T-helper 2 cell treated with Interferon-gamma antibody and Interleukin-4, amounts not matched to agents 100 ng/mL and 5 ng/mL, for 36 hours (primary cell): ENCODE results near the gene TRAF7. TPM values are rescaled to one million over a fixed set of nuclear protein-coding genes. Genes with fewer than 3 reads are reported as not detected.

Source experiments
- intact Hi-C: fragments of 100-400 bp; cut with micrococcal nuclease; formaldehyde crosslinking; loops from one replicate; pipeline ENCODE4 v1.15.1; 2023
- total RNA-seq: library from RNA; stranded (reverse); gene quantifications from 2 replicates; pipeline ENCODE4 v1.2.3, GENCODE V29; 2022

Gene TRAF7
- total RNA-seq, 1 donor from 2014 or later, result 57.6 TPM

GRCh38 chr16:2180962-2181923, 25.7 kb downstream of the TRAF7 start:
- intact Hi-C loops, result no loop called here

GRCh38 chr16:2181952-2182351, 26.4 kb downstream of the TRAF7 start:
- intact Hi-C loops, result no loop called here

- intact Hi-C loops, result no loop called here
These were observed 28.1 kb downstream of the TRAF7 start for GRCh38 chr16:2183671-2184070.

- intact Hi-C loops, result no loop called here
These were observed 28.8 kb downstream of the TRAF7 start for GRCh38 chr16:2184346-2184745.

GRCh38 chr16:2184962-2185361, 29.4 kb downstream of the TRAF7 start:
- intact Hi-C loops, result no loop called here

GRCh38 chr16:2186064-2186463, 30.5 kb downstream of the TRAF7 start:
- intact Hi-C loops, result no loop called here

GRCh38 chr16:2186505-2186904, 30.9 kb downstream of the TRAF7 start:
- intact Hi-C loops, result no loop called here

- intact Hi-C loops, result no loop called here
These were observed 31.6 kb downstream of the TRAF7 start for GRCh38 chr16:2187212-2187611.

GRCh38 chr16:2188395-2188794, 32.8 kb downstream of the TRAF7 start:
- intact Hi-C loops, result no loop called here

- intact Hi-C loops, result no loop called here
These were observed 33.8 kb downstream of the TRAF7 start for GRCh38 chr16:2189252-2189893.

- intact Hi-C loops, result no loop called here
These were observed 34.5 kb downstream of the TRAF7 start for GRCh38 chr16:2190002-2190658.

GRCh38 chr16:2190659-2191445, 35.3 kb downstream of the TRAF7 start:
- intact Hi-C loops, result no loop called here

GRCh38 chr16:2191446-2191706, 35.8 kb downstream of the TRAF7 start:
- intact Hi-C loops, result no loop called here

- intact Hi-C loops, result loop anchor here (2.0 kb wide), 1 partner anchor 307 kb away; no protein-coding TSS in a partner anchor
These were observed 38.7 kb downstream of the TRAF7 start for GRCh38 chr16:2194166-2194834.

- intact Hi-C loops, result loop anchor here (2.0 kb wide), 1 partner anchor 306 kb away; no protein-coding TSS in a partner anchor
These were observed 39.3 kb downstream of the TRAF7 start for GRCh38 chr16:2194852-2195321.

- intact Hi-C loops, result loop anchor here (2.0 kb wide), 1 partner anchor 305 kb away; no protein-coding TSS in a partner anchor
These were observed 40.0 kb downstream of the TRAF7 start for GRCh38 chr16:2195322-2196161.

GRCh38 chr16:2196162-2196980, 40.8 kb downstream of the TRAF7 start, which contains the start of gene CASKIN1:
Gene CASKIN1 (minus strand): TSS chr16:2196605. CDS start chr16:2196432, 173 bp downstream.
- intact Hi-C loops, result no loop called here

- intact Hi-C loops, result no loop called here
These were observed 41.5 kb downstream of the TRAF7 start for GRCh38 chr16:2196981-2197511.
